Psoas muscle (tissue), 8 donors: ENCODE measurements around the gene LAD1. TPM values are rescaled to one million over a fixed set of nuclear protein-coding genes. Genes with fewer than 3 reads are reported as not detected.

Experiments used
- ATAC-seq, 4 donors: fragments of 200-7000 bp; cut with Tn5 transposase; one replicate each; pipeline ENCODE4 v1.9.1; 2020; ENCODE audit warnings: moderate library complexity in 3 of 4, mild to moderate bottlenecking in 2 of 4
- DNase-seq, 2 donors: peaks; one replicate each; pipeline ENCODE4 v3.0.0-alpha.2; 2020
- H3K27ac ChIP-seq: fragments of 200-600 bp; one replicate; pipeline ENCODE4 v1.8.0; 2022
- H3K27me3 ChIP-seq, 3 donors: fragments of 200-600 bp in 1 of 3; one replicate each; pipeline versions ENCODE4 v1.6.1 to v1.8.0; 2013 to 2022; ENCODE audit warnings: low read length in 2 of 3, mild to moderate bottlenecking in 2 of 3, moderate library complexity in 1 of 3; ENCODE audit not compliant: insufficient read depth in 3 of 3
- H3K36me3 ChIP-seq, 2 donors: fragments of 200-600 bp in 1 of 2; one replicate each; pipeline versions ENCODE4 v1.6.1 to v1.8.0; 2013 to 2022; ENCODE audit warnings: low read depth in 1 of 2, mild to moderate bottlenecking in 1 of 2, moderate library complexity in 1 of 2; ENCODE audit not compliant: insufficient read depth in 1 of 2
- H3K4me1 ChIP-seq: fragments of 200-600 bp; one replicate; pipeline ENCODE4 v1.8.0; 2022
- H3K4me3 ChIP-seq: fragments of 200-600 bp; one replicate; pipeline ENCODE4 v1.8.0; 2022; ENCODE audit warnings: mild to moderate bottlenecking
- H3K9me3 ChIP-seq: fragments of 200-600 bp; one replicate; pipeline ENCODE4 v1.8.0; 2022
- WGBS, 3 donors: extraction: QIAGEN DNeasy Blood & Tissue Kit; methylation state at CpG; one replicate each; pipeline versions ENCODE4 v1.1.6 to v1.1.7; 2013; 5-methylcytosine and 5-hydroxymethylcytosine counted together
- intact Hi-C, 2 donors: fragments of 100-400 bp; cut with DNase I; formaldehyde crosslinking; loops; one replicate each; pipeline versions ENCODE4 v1.11.0 to v1.14.2; 2022
- polyA plus RNA-seq, 3 donors: library from polyadenylated mRNA; stranded (reverse); fragments of 200-250 nt; gene quantifications; one replicate each; pipeline ENCODE4 v1.2.3, GENCODE V29; 2013
- total RNA-seq, 4 donors: library from RNA; stranded (reverse); fragmentation: NEBNext Ultra II Directional in 2 of 4; extraction: Animal tissue kit (Norgen Biotek cat#: 25700) in 2 of 4; gene quantifications; one replicate each; pipeline versions ENCODE4 v1.2.1 to v1.2.4, GENCODE V29; 2021 to 2023
- TF ChIP-seq, protein P1 (sequence below): fragments of 200-600 bp; IDR thresholded peaks from one replicate; pipeline ENCODE4 v1.8.0; 2022; ENCODE audit warnings: antibody characterized with exemption
- donor health status: healthy with polysubstance abuse.
- donor health status: DM: no; HTN: no; CAD: no; lungs with moderate emphysema.
- donor health status: Bipolar disorder and iron deficiency.
- donor health status: healthy.
- donor health status: DM: yes; HTN: yes; CAD: no.
- donor health status: DM: no; HTN: no; CAD: no.
- donor health status: DM: no; HTN: no; CAD: no.
- donor health status: DM: yes; HTN: yes; CAD: no.

Gene LAD1
- total and polyA plus RNA-seq, 7 donors: 0.23 to 17.7 (median 5.4) TPM

GRCh38 chr1:201331166-201331565 lies 68.0 kb downstream of the LAD1 start:
- Histone ChIP-seq H3K36me3 (no peaks in the 10 kb centered on the region), H3K4me1 (peaks cover 6% of the 10 kb centered on the region), H3K4me3 (no peak overlapping the region), H3K27me3 (no peaks in the 10 kb centered on the region), H3K9me3 (no peaks in the 10 kb centered on the region), H3K27ac (no peak overlapping the region)
- TF ChIP-seq, protein P1, sequence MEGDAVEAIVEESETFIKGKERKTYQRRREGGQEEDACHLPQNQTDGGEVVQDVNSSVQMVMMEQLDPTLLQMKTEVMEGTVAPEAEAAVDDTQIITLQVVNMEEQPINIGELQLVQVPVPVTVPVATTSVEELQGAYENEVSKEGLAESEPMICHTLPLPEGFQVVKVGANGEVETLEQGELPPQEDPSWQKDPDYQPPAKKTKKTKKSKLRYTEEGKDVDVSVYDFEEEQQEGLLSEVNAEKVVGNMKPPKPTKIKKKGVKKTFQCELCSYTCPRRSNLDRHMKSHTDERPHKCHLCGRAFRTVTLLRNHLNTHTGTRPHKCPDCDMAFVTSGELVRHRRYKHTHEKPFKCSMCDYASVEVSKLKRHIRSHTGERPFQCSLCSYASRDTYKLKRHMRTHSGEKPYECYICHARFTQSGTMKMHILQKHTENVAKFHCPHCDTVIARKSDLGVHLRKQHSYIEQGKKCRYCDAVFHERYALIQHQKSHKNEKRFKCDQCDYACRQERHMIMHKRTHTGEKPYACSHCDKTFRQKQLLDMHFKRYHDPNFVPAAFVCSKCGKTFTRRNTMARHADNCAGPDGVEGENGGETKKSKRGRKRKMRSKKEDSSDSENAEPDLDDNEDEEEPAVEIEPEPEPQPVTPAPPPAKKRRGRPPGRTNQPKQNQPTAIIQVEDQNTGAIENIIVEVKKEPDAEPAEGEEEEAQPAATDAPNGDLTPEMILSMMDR: no peak
- ATAC-seq (no peak), DNase-seq (no peak)
- intact Hi-C loops: no loop called here
- 87 to 90% (median 90%) methylated on average over 7 of the region's 7 CpGs for WGBS, 3 donors

Other genes with a start within 250 kb of the LAD1 start
- 10 to 100 TPM; 11.9 to 46.3 (median 32.3) TPM for gene TMEM9, start 244.8 kb downstream of the LAD1 start, total RNA-seq
- gene TMEM9, start 244.8 kb downstream of the LAD1 start, polyA plus RNA-seq: 10 to 100 TPM in 2 of 3 donors, 1 to 10 TPM in 1; 7.2 to 23.4 (median 12.9) TPM
- 100 to 1,000 TPM in 3 of 4 donors, 10 to 100 TPM in 1; 29.3 to 442 (median 247) TPM for gene IGFN1, start 208.5 kb downstream of the LAD1 start, total RNA-seq
- gene IGFN1, start 208.5 kb downstream of the LAD1 start, polyA plus RNA-seq: 10 to 100 TPM in 2 of 3 donors, 1 to 10 TPM in 1; 2.7 to 33.1 (median 22.0) TPM
- gene PKP1, start 115.8 kb downstream of the LAD1 start, total RNA-seq: 1 to 10 TPM; 1.2 to 6.7 (median 3.3) TPM
- 1 to 10 TPM in 2 of 3 donors, under 1 TPM in 1; 0.32 to 2.7 (median 2.4) TPM for gene PKP1, start 115.8 kb downstream of the LAD1 start, polyA plus RNA-seq
- 10 to 100 TPM in 1 of 4 donors, 1 to 10 TPM in 3; 4.3 to 26.6 (median 6.1) TPM for gene TNNT2, start 21.6 kb downstream of the LAD1 start, total RNA-seq
- gene TNNT2, start 21.6 kb downstream of the LAD1 start, polyA plus RNA-seq: 1 to 10 TPM in 2 of 3 donors, under 1 TPM in 1; 0.52 to 5.9 (median 4.3) TPM
- gene TNNI1, start 22.4 kb upstream of the LAD1 start, total RNA-seq: 1,000 to 10,000 TPM; 2,137 to 4,600 (median 3,389) TPM
- 1,000 to 10,000 TPM in 2 of 3 donors, 100 to 1,000 TPM in 1; 734 to 2,687 (median 2,500) TPM for gene TNNI1, start 22.4 kb upstream of the LAD1 start, polyA plus RNA-seq
- gene PHLDA3, start 69.9 kb upstream of the LAD1 start, total RNA-seq: 100 to 1,000 TPM in 1 of 4 donors, 10 to 100 TPM in 3; 41.8 to 116 (median 78.9) TPM
- gene PHLDA3, start 69.9 kb upstream of the LAD1 start, polyA plus RNA-seq: 10 to 100 TPM; 42.3 to 62.4 (median 55.1) TPM
- gene CSRP1, start 107.8 kb upstream of the LAD1 start, total RNA-seq: 10 to 100 TPM; 14.7 to 27.7 (median 24.3) TPM
- 10 to 100 TPM; 21.1 to 26.4 (median 23.2) TPM for gene CSRP1, start 107.8 kb upstream of the LAD1 start, polyA plus RNA-seq
- gene NAV1, start 139.8 kb upstream of the LAD1 start, total RNA-seq: 10 to 100 TPM in 3 of 4 donors, 1 to 10 TPM in 1; 8.4 to 13.3 (median 11.3) TPM
- gene NAV1, start 139.8 kb upstream of the LAD1 start, polyA plus RNA-seq: 1 to 10 TPM; 1.8 to 3.1 (median 1.8) TPM